T-helper 2 cell treated with Interferon-gamma antibody and Interleukin-4, amounts not matched to agents 5 μg/mL and 100 μg/mL, for 36 hours (primary cell): ENCODE results near the gene B2M.
"Not testable (repeated sequence)": the region's sequence is repeated elsewhere in the genome, so short reads cannot be mapped to it uniquely, and the experiment has no call there.

Source experiments
- DNase-seq: peaks from one replicate; pipeline ENCODE4 v3.0.0; 2021; ENCODE audit warnings: low spot score
- H3K27ac Mint-ChIP-seq: one replicate; pipeline ENCODE4 v1.8.0; 2021; ENCODE audit warnings: mild to moderate bottlenecking, mixed read lengths
- H3K27me3 Mint-ChIP-seq: one replicate; pipeline ENCODE4 v1.8.0; 2021; ENCODE audit warnings: low read depth, mixed read lengths
- H3K36me3 Mint-ChIP-seq: one replicate; pipeline ENCODE4 v1.8.0; 2021; ENCODE audit warnings: low read depth, mixed read lengths
- H3K4me1 Mint-ChIP-seq: one replicate; pipeline ENCODE4 v1.8.0; 2021; ENCODE audit warnings: low read depth, mixed read lengths
- H3K4me3 Mint-ChIP-seq: one replicate; pipeline ENCODE4 v1.8.0; 2022; ENCODE audit warnings: mild to moderate bottlenecking, moderate library complexity, mixed read lengths
- H3K9me3 Mint-ChIP-seq: one replicate; pipeline ENCODE4 v1.8.0; 2021; ENCODE audit warnings: mixed read lengths

B2M gene

GRCh38 chr15:44743454-44743853 is 32.1 kb downstream of the B2M start:
- H3K27me3 Mint-ChIP-seq, DNase-seq, H3K4me1 Mint-ChIP-seq, H3K4me3 Mint-ChIP-seq, H3K27ac Mint-ChIP-seq, H3K9me3 Mint-ChIP-seq, H3K36me3 Mint-ChIP-seq: not testable (repeated sequence)

GRCh38 chr15:44753345-44753744 is 42.0 kb downstream of the B2M start:
- Mint-ChIP-seq H3K4me1 (peaks cover 4% of the 10 kb centered on the region), H3K27ac (no peak overlapping the region), H3K36me3 (peaks cover 31% of the 10 kb centered on the region), H3K27me3 (no peaks in the 10 kb centered on the region), H3K9me3 (peaks cover 35% of the 10 kb centered on the region), H3K4me3 (no peak overlapping the region)
- no peak for DNase-seq

- H3K36me3 Mint-ChIP-seq = peaks cover 4% of the 10 kb centered on the region
- no peak overlapping the region for H3K27ac Mint-ChIP-seq
- no peaks in the 10 kb centered on the region for H3K9me3 Mint-ChIP-seq
- H3K4me1 Mint-ChIP-seq = no peaks in the 10 kb centered on the region
- DNase-seq = no peak
- no peak overlapping the region for H3K4me3 Mint-ChIP-seq
- no peaks in the 10 kb centered on the region for H3K27me3 Mint-ChIP-seq
Measured at GRCh38 chr15:44763187-44763586, 51.9 kb downstream of the B2M start.

- H3K4me1 Mint-ChIP-seq = no peaks in the 10 kb centered on the region
- H3K27ac Mint-ChIP-seq = no peak overlapping the region
- H3K9me3 Mint-ChIP-seq = no peaks in the 10 kb centered on the region
- peaks cover 6% of the 10 kb centered on the region for H3K36me3 Mint-ChIP-seq
- no peak for DNase-seq
- no peak overlapping the region for H3K4me3 Mint-ChIP-seq
- no peaks in the 10 kb centered on the region for H3K27me3 Mint-ChIP-seq
Measured at GRCh38 chr15:44763848-44764247, 52.5 kb downstream of the B2M start.

- Mint-ChIP-seq H3K36me3 (peaks cover 11% of the 10 kb centered on the region), H3K27ac (no peak overlapping the region)
Measured at GRCh38 chr15:44765036-44765435, 53.7 kb downstream of the B2M start.

More at GRCh38 chr15:44765036-44765435, 53.7 kb downstream of the B2M start:
- H3K4me3 Mint-ChIP-seq = no peak overlapping the region
- H3K9me3 Mint-ChIP-seq = peaks cover 2% of the 10 kb centered on the region
- H3K27me3 Mint-ChIP-seq = no peaks in the 10 kb centered on the region
- no peaks in the 10 kb centered on the region for H3K4me1 Mint-ChIP-seq
- no peak for DNase-seq
